GM13977 (cell line): ENCODE data around the gene SLC19A1.

Experiments used
- DNase-seq: peaks from one replicate; pipeline ENCODE4 v3.0.0; 2012; ENCODE audit warnings: low spot score
- in situ Hi-C: fragments of 300-500 bp; cut with MboI; formaldehyde crosslinking; loops from one replicate; pipeline ENCODE4 v1.12.0; 2022; ENCODE audit warnings: low sequenced_read_pairs, low pct_unique_long_range_greater_than_20kb, mixed read lengths, inconsistent platforms; ENCODE audit not compliant: unreplicated experiment
- TF ChIP-seq, protein P1 (sequence below): IDR thresholded peaks from 2 replicates; pipeline ENCODE4 v1.5.1; 2012; ENCODE audit warnings: mild to moderate bottlenecking, control low read depth; ENCODE audit not compliant: insufficient read depth; ENCODE audit errors: extremely low read depth, missing control alignments

SLC19A1 gene

DNA sequence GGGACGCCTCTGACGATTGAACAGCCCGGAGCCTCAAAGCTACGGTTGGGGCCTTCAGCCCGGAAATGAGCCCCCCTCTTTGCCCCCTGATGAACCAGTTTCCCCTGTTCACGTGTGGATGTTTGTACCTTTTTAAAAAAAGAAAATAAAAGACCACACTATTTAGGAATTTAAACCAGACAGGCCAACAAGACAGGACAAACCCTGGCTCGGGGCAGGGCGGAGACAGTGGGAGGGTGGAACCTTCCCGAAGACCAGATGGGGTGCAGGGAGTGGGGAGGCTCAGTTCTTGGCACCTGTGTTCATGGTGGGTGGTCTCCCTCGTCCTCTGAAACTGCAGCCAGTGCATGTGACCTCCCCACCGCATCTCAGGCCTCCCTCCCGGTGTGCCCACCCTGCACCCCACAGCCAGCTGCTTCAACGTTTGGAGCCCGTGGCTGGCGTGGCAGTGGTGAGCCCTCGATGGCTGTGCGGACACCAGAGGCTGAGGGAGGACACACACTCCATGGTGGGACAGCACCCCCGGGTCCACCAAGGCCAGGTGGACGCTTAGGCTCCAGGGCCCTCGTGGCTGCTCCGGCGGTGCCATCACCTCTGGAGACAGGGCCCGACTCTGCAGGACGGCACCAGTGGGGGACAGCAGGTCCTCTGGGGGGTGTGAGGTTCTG is 91.7 kb downstream of the SLC19A1 start:
- in situ Hi-C loops = no loop called here
- DNase-seq = no peak
- TF ChIP-seq, protein P1, sequence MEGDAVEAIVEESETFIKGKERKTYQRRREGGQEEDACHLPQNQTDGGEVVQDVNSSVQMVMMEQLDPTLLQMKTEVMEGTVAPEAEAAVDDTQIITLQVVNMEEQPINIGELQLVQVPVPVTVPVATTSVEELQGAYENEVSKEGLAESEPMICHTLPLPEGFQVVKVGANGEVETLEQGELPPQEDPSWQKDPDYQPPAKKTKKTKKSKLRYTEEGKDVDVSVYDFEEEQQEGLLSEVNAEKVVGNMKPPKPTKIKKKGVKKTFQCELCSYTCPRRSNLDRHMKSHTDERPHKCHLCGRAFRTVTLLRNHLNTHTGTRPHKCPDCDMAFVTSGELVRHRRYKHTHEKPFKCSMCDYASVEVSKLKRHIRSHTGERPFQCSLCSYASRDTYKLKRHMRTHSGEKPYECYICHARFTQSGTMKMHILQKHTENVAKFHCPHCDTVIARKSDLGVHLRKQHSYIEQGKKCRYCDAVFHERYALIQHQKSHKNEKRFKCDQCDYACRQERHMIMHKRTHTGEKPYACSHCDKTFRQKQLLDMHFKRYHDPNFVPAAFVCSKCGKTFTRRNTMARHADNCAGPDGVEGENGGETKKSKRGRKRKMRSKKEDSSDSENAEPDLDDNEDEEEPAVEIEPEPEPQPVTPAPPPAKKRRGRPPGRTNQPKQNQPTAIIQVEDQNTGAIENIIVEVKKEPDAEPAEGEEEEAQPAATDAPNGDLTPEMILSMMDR = no peak

DNA sequence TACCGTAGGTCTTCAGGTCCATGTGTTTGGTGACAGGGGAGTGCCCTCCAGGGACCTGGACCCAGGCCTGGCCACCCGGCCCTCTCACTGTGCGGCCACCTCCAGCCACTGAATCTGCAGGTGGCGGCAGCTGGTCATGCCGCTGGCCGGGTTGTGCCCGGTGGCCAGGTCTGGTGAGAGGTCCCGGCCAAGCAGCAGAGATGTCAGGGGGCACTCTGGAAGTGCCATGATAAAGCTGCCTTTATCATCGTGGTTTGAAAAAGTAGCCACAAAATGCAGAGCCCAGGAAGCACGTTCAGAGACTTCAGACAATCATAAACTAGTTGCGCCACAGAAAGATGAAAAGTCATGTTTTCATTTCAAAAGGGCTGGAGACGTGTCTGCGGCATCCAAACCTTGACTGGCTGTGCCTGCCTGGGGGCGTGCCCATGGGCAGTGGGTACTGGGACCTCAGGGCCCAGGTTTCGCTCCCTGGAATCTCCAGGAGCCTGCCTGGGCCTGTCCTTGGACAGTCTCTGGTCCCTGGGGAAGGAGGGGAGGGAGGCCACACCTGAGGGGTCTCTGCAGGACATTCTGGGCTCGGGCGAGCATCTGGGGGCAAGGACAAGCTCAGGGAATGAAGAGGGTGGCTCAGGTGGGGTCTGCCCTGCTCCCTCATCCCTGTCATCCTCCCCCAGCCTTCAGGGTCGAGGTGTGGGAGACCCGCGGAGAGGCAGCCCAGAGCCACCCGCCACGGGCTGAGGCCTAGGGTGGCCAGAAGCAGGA is 92.4 kb downstream of the SLC19A1 start:
- TF ChIP-seq, protein P1 = no peak
- DNase-seq = no peak
- in situ Hi-C loops = no loop called here

DNA sequence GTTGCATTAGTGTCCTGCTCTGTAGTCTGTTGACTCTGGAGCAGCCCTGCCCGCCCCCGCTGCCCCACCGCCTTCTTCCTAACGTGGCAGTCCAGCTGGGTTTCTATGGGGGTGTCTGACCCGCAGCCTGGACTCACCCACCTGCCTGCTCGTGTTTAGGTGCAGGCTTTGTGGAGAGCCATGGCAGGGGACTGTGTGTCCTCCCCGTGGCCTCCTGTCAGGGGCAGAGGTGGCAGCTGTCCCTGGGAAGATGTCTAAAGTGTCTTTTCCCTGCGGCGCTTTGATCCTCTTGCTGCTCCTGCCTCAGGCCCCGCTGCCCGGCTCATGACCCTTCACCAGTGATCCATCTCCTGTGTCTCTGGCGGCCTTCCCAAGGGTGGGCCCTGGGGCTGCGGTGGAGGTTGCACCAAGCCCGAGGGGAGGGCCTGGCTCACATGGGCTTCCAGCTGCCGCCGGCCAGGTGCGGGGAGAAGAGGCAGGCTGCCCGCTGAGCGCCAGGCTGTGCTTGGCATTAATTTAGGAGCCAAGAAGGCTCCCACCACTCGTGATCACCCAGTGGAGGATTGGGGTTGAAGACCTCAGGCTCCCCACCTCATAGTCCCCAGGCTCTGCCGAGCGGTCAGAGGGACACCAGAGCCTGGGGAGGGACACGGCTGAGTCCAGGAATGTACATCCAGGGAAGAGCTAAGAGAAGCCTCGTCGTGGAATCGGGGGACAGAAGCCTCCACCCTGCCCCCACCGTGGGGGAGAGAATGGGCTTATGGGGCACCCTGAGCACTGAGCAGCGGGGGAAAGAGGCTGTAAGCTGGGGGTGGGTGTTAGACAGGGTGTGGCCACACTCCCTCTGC is 93.2 kb downstream of the SLC19A1 start:
- TF ChIP-seq, protein P1 = no peak
- in situ Hi-C loops = no loop called here
- DNase-seq = no peak

DNA sequence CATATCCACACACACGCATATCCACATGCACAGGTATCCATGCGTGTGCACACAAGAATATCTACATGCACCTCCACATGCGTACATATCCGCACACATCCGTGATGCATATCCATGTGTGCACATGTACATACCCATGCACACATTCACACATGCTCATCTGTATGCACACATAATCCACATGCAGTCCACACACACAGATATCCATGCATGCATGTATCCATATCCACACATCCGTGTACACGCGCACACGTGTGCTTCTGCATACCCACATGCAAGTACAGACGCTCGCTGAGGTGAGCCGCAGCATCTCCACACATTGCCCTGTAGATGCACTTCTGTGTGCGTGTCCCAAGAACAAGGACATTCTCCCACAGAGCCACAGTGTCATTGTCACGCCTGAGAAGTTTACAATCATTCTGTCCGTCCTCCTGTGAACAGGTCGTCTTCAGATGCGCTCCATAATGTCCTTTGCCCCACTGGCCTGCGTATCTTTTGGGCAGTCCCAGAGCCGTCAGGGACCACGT is 93.9 kb downstream of the SLC19A1 start:
- DNase-seq = no peak
- TF ChIP-seq, protein P1 = no peak
- in situ Hi-C loops = no loop called here
